Adrenal gland (tissue), 12 donors: ENCODE measurements around the gene PPP2R2D. TPM values are rescaled to one million over a fixed set of nuclear protein-coding genes. Genes with fewer than 3 reads are reported as not detected.
A peak's percentile ranks its signal among the peaks of the same experiment; 100 is the strongest.

Experiments
- DNase-seq, 7 donors: peaks; one replicate each; pipeline ENCODE4 v3.0.0-alpha.2; 2019 to 2020
- H3K27ac ChIP-seq, 5 donors: fragments of 200-600 bp; sonication (generic) in 4 of 5; 1 replicate in 3 of 5; 2 replicates in 2 of 5; pipeline versions ENCODE4 v1.5.1 to v1.8.0; 2016 to 2020; ENCODE audit warnings: mild to moderate bottlenecking in 1 of 5
- H3K27me3 ChIP-seq: fragments of 200-600 bp; 2 replicates; pipeline ENCODE4 v1.8.0; 2021
- H3K36me3 ChIP-seq, 2 donors: fragments of 200-600 bp; replicated peaks in 1 of 2; 1 replicate in 1 of 2; 2 replicates in 1 of 2; pipeline versions ENCODE4 v1.5.1 to v1.8.0; 2018 to 2022
- H3K4me1 ChIP-seq, 2 donors: fragments of 200-600 bp; replicated peaks in 1 of 2; 1 replicate in 1 of 2; 2 replicates in 1 of 2; pipeline versions ENCODE4 v1.5.1 to v1.8.0; 2018 to 2021
- H3K4me3 ChIP-seq, 4 donors: fragments of 200-600 bp; sonication (generic) in 3 of 4; one replicate each; pipeline ENCODE4 v1.5.1; 2016 to 2018
- H3K9me3 ChIP-seq, 3 donors: fragments of 200-600 bp; sonication (generic) in 1 of 3; replicated peaks in 1 of 3; 1 replicate in 2 of 3; 2 replicates in 1 of 3; pipeline versions ENCODE4 v1.5.1 to v1.8.0; 2016 to 2021
- POLR2A ChIP-seq, 2 donors: fragments of 450-650 bp; IDR thresholded peaks; one replicate each; pipeline ENCODE4 v1.6.1; 2017; ENCODE audit warnings: antibody characterized with exemption in 2 of 2, mild to moderate bottlenecking in 2 of 2, moderate library complexity in 1 of 2
- WGBS, 4 donors: extraction: QIAGEN DNeasy Blood & Tissue Kit in 2 of 4; methylation state at CpG; one replicate each; pipeline versions ENCODE4 v1.1.5 to v1.1.7; 2013 to 2017; 5-methylcytosine and 5-hydroxymethylcytosine counted together
- intact Hi-C, 2 donors: fragments of 100-400 bp; cut with DNase I; formaldehyde crosslinking; loops; one replicate each; pipeline versions ENCODE4 v1.14.1 to v1.15.0; 2022 to 2023
- polyA plus RNA-seq, 3 donors: library from polyadenylated mRNA; stranded (reverse); fragments of 200-250 nt in 2 of 3; fragments of 350-450 nt in 1 of 3; fragmentation: Illumina TruSeq in 1 of 3; extraction: RNeasy Lipid Tissue Mini Kit (QIAGEN cat#74804) in 1 of 3; gene quantifications; one replicate each; pipeline ENCODE4 v1.2.3, GENCODE V29; 2013 to 2014
- total RNA-seq, 9 donors: library from RNA; depleted of rRNA in 4 of 9; stranded (reverse); fragments of >200 nt in 4 of 9; fragments of 120-200 nt in 1 of 9; fragmentation: NEBNext Ultra II Directional in 1 of 9; extraction: Animal tissue kit (Norgen Biotek cat#: 25700) in 1 of 9; gene quantifications; one replicate each; pipeline versions ENCODE4 v1.1.0 to v1.2.4, GENCODE V29; 2013 to 2023
- TF ChIP-seq, protein P1 (sequence below), 6 experiments: fragments of 450-650 bp in 4 of 6; fragments of 200-600 bp in 2 of 6; sonication (generic) in 1 of 6; IDR thresholded peaks; 1 replicate in 5 of 6; 2 replicates in 1 of 6; pipeline versions ENCODE4 v1.5.1 to v1.8.0; 2016 to 2021; ENCODE audit warnings: antibody characterized with exemption in 6 of 6, mild to moderate bottlenecking in 2 of 6, moderate library complexity in 1 of 6
- donor health status: healthy with polysubstance abuse.
- donor health status: Bipolar disorder and iron deficiency.
- donor health status: DM: yes; HTN: yes; CAD: no.
- donor health status: DM: no; HTN: no; CAD: no.
- donor health status: DM: no; HTN: no; CAD: no.
- donor health status: DM: yes; HTN: yes; CAD: no.

Gene PPP2R2D
- total and polyA plus RNA-seq, 12 donors, result 37.8 to 83.2 (median 58.9) TPM

- H3K36me3 ChIP-seq, result peaks cover 0 to 21% of the 10 kb centered on the region in 2 donors
Measured at GRCh38 chr10:131968949-131969348, 68.1 kb downstream of the PPP2R2D start.

DNA sequence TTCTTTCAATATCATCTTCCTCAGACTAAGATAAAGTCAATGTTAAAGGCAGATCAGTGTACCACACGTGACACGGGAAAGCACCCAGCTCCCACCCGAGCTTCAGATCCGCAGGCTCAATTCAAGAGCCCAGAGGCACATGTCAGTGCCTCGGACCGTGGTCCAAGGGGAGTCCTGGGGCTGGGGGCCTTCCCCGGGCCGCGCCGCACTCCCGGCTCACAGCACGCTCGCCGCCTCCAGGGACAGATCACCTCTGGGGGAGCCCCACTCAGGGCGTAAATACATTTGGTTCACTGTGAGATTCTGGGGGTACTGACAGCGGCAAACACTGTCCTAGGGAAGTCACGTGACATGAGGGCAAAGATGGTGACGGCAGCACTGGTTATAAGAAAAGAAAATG, 70.1 kb downstream of the PPP2R2D start:
- intact Hi-C loops, result no loop called here
- TF ChIP-seq POLR2A (IDR thresholded peaks at IDR 0.05), result no peak
- TF ChIP-seq, protein P1, sequence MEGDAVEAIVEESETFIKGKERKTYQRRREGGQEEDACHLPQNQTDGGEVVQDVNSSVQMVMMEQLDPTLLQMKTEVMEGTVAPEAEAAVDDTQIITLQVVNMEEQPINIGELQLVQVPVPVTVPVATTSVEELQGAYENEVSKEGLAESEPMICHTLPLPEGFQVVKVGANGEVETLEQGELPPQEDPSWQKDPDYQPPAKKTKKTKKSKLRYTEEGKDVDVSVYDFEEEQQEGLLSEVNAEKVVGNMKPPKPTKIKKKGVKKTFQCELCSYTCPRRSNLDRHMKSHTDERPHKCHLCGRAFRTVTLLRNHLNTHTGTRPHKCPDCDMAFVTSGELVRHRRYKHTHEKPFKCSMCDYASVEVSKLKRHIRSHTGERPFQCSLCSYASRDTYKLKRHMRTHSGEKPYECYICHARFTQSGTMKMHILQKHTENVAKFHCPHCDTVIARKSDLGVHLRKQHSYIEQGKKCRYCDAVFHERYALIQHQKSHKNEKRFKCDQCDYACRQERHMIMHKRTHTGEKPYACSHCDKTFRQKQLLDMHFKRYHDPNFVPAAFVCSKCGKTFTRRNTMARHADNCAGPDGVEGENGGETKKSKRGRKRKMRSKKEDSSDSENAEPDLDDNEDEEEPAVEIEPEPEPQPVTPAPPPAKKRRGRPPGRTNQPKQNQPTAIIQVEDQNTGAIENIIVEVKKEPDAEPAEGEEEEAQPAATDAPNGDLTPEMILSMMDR (IDR thresholded peaks at IDR 0.05), result no peak
- H3K36me3 ChIP-seq, result peaks cover 0 to 21% of the 10 kb centered on the region in 2 donors
- H3K4me1 ChIP-seq, result peaks cover 0 to 8% of the 10 kb centered on the region in 2 donors
- WGBS, 4 donors, result 96% methylated on average over 17 to 18 of the region's 18 CpGs
- H3K9me3 ChIP-seq, result no peaks in the 10 kb centered on the region
- H3K4me3 ChIP-seq, result no peak overlapping the region
- DNase-seq, result peak in 1 of 7 donors; percentile 0
- no peaks in the 10 kb centered on the region for H3K27me3 ChIP-seq
- H3K27ac ChIP-seq, result no peak overlapping the region

More at GRCh38 chr10:131968949-131969348, 68.1 kb downstream of the PPP2R2D start:
- TF ChIP-seq, protein P1 (IDR thresholded peaks at IDR 0.05), result no peak
- TF ChIP-seq POLR2A (IDR thresholded peaks at IDR 0.05), result no peak
- no peak overlapping the region for H3K4me3 ChIP-seq
- no peak overlapping the region for H3K27ac ChIP-seq
- intact Hi-C loops, result no loop called here
- no peak for DNase-seq
- 90 to 97% (median 93%) methylated on average over 13 of the region's 13 CpGs for WGBS, 4 donors
- H3K27me3 ChIP-seq, result no peaks in the 10 kb centered on the region
- no peaks in the 10 kb centered on the region for H3K9me3 ChIP-seq
- H3K4me1 ChIP-seq, result peaks cover 0 to 8% of the 10 kb centered on the region in 2 donors

GRCh38 chr10:131971591-131971990, 70.8 kb downstream of the PPP2R2D start:
- Histone ChIP-seq H3K9me3 (no peaks in the 10 kb centered on the region), H3K27ac (no peak overlapping the region), H3K4me3 (no peak overlapping the region), H3K36me3 (peaks cover 0 to 21% of the 10 kb centered on the region in 2 donors), H3K4me1 (peaks cover 0 to 8% of the 10 kb centered on the region in 2 donors), H3K27me3 (no peaks in the 10 kb centered on the region)
- TF ChIP-seq POLR2A (IDR thresholded peaks at IDR 0.05), result no peak
- TF ChIP-seq, protein P1 (IDR thresholded peaks at IDR 0.05), result no peak
- WGBS, 4 donors, result 82 to 95% (median 92%) methylated on average over 7 of the region's 7 CpGs
- peak in 1 of 7 donors; percentile 5 for DNase-seq
- intact Hi-C loops, result no loop called here

DNA sequence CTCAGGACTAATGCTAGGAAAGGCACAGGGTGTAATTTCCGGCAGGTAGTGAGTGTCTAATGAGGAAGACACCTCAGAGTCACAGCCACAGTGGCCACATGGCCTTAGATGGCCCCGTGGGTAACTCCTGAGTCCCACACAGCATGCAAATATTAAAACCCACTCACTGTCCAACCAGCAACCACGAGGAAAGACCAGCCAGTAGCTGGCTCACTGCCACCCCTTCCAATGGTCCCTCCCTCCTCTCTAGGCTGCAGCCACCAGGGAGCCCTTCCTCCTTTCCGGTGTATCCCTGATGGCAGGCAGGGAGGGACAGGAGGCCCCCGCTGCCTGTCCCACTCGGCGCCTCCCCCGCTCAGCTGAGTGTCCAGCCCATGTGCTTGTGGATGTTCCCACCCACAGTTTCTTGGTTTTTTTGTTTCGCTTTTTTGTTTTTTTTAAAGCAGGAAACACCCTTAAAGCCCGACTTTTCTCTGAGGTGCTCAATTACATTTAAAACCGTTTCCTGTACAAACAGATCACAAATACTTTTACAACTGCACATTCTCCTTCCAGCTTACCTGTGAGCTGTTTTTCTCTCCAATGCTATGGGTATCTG, 71.8 kb downstream of the PPP2R2D start:
- intact Hi-C loops, result no loop called here
- DNase-seq, result peak in 6 of 7 donors; percentile 46 to 82 (median 64)
- no peaks in the 10 kb centered on the region for H3K9me3 ChIP-seq

More for the DNA sequence above, 71.8 kb downstream of the PPP2R2D start:
- Histone ChIP-seq H3K36me3 (peaks cover 0 to 21% of the 10 kb centered on the region in 2 donors), H3K4me3 (no peak overlapping the region), H3K4me1 (peaks cover 0 to 8% of the 10 kb centered on the region in 2 donors), H3K27me3 (no peaks in the 10 kb centered on the region), H3K27ac (peak overlapping the region in 1 of 5 donors; percentile 32)
- no peak for TF ChIP-seq POLR2A (IDR thresholded peaks at IDR 0.05)
- TF ChIP-seq, protein P1 (IDR thresholded peaks at IDR 0.05), result no peak
- whole genome bisulfite sequencing, 4 donors, result 41 to 46% (median 45%) methylated on average over 11 of the region's 11 CpGs
